Activated T-cell treated with anti-CD3 and anti-CD28 coated beads for 1 hour (primary cell): Measurements from ENCODE around the gene PCCA.
"Not testable (repeated sequence)": the region's sequence is repeated elsewhere in the genome, so short reads cannot be mapped to it uniquely, and the experiment has no call there.

ENCODE experiments used
- DNase-seq: peaks from one replicate; pipeline ENCODE4 v3.0.0-alpha.2; 2020; ENCODE audit warnings: low read depth

Gene PCCA, protein sequence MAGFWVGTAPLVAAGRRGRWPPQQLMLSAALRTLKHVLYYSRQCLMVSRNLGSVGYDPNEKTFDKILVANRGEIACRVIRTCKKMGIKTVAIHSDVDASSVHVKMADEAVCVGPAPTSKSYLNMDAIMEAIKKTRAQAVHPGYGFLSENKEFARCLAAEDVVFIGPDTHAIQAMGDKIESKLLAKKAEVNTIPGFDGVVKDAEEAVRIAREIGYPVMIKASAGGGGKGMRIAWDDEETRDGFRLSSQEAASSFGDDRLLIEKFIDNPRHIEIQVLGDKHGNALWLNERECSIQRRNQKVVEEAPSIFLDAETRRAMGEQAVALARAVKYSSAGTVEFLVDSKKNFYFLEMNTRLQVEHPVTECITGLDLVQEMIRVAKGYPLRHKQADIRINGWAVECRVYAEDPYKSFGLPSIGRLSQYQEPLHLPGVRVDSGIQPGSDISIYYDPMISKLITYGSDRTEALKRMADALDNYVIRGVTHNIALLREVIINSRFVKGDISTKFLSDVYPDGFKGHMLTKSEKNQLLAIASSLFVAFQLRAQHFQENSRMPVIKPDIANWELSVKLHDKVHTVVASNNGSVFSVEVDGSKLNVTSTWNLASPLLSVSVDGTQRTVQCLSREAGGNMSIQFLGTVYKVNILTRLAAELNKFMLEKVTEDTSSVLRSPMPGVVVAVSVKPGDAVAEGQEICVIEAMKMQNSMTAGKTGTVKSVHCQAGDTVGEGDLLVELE

DNA sequence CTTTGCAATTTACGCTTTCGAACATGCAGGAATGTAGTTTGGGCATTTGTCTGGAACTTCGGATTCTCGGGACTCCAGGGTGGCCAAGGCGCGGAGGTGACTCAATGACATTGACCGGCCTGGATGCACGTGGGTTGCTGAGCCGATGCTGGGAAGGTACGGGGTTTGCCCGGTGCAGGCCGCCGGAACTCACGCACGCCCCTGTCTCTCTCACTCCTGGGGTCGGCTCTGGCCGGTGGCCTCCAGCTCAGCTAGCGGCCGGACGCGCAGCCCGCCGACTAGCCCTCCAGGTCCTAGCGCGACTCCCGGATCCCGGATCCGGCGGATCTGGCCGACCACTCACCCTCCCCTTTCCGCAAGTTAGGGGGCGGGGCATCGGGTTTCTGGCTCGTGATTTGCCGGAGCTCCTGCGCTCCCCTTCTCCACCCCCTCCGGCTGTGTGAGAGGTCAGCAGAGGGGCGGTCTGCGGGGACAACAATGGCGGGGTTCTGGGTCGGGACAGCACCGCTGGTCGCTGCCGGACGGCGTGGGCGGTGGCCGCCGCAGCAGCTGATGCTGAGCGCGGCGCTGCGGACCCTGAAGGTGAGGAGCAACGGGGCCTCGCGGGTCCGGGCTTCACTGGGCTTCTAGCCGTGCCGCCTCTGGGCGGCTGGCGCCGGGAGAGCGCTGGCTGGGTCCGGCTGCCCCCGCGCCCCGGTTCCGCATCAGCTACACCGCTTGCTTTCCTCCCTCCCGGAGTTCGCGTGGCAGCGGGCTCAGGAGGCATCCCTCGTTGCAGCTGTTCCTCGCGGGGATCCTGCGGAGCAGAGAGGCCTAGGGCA lies at the start of gene PCCA:
Gene PCCA, plus strand, starts transcription at position 450 of the 821 bp plus-strand sequence. Its CDS starts 28 bp downstream, at position 478.
- peak; percentile 67 for DNase-seq

GRCh38 chr13:100039740-100040139 lies 49.2 kb upstream of the PCCA start:
- DNase-seq, result no peak

DNA sequence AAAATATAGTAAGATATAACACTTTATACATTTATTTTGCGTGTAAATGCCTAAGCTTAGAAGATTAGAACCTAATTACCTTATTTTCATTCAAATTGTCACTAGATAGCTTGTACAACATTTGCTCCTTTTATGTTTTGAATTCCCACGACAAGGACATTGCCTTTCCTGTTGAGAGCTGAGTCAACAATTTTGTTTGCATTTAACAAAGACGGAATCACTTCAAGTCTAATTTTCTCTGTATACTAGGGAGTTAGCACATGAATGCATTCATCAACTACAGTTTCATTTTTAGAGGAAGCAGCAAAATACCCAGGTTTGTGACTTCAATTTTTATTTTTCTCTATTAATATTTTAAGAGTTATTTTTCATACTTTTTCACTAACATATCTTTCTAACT lies 48.7 kb upstream of the PCCA start:
- DNase-seq, result no peak

DNA sequence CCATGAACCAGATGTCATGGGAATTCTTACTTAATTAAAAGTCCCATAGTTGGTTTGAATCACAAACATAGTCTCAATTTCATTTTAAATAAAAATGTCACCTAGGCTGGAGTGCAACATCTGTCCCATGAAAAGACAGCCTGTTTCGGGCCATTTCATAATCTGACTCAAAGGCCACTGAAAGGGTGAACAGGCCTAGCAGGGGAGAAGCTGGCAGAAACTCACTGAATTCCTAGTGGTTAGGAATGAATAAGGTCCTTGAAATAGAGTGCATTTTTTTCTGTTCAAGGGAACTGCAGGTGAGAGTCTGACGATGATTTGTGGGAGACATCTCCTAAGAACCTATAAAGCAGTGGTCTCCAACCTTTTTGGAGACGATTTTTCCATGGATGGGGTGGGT lies 44.0 kb upstream of the PCCA start:
- no peak for DNase-seq

- DNase-seq, result no peak
These were observed 43.5 kb upstream of the PCCA start for GRCh38 chr13:100045355-100045754.

- DNase-seq, result no peak
These were observed 37.8 kb upstream of the PCCA start for GRCh38 chr13:100051070-100051469.

- no peak for DNase-seq
These were observed 29.1 kb upstream of the PCCA start for GRCh38 chr13:100059827-100060226.

DNA sequence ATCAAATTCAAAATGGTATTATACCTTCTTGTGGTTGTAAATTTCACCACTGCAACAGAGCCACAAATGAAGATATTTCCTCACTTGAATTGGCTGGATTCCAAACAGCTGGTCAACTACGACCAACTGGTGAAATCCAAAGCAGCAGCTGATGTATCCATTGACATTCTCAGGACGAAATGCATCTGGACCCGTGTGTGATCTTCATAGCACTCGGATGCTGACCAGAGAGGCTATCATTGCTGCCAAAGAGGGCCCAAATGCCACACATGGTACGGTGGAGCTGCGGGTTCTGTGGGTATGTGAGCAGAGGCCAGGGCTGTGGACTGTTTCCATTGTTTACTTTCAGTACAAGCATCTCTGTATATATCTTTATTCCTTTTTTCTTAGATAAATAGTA lies 25.6 kb upstream of the PCCA start:
- DNase-seq, result no peak

GRCh38 chr13:100063906-100064305 lies 25.0 kb upstream of the PCCA start:
- no peak for DNase-seq

DNA sequence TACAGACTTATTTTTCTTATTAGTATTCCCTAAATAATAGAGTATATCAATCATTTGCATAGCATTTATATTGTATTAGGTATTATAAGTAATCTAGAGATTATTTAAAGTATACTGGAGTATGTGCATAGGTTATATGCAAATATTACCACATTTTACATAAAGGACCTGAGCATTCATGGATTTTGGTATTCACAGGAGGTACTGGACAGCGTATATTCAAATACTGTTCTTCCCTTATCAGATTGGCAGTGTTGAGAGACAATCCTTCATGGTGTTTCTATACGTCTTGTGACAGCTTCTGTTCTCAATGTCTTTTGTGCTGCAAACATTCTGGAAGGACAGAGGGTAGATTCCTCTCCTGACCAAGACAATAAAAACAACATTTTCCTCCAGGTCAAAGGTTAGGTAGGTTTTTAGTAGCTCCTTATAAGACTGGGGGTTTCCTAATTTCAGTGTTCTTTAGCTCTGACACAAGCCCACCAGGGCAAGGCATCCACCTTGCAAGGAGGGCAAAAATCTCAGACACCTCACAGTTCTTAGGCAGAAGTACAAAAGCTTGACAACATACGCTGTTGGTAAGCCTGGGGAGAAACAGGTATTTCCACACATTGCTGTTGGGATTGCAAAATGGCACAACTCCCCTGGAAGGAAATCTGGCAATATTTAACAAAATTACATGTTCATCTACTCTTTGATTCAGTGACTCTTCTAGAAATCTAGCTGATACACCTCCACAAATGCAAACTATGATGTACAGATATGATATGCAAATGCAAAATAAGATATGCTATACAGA lies 20.6 kb upstream of the PCCA start:
- no peak for DNase-seq

GRCh38 chr13:100069278-100069677 lies 19.6 kb upstream of the PCCA start:
- DNase-seq, result no peak

DNA sequence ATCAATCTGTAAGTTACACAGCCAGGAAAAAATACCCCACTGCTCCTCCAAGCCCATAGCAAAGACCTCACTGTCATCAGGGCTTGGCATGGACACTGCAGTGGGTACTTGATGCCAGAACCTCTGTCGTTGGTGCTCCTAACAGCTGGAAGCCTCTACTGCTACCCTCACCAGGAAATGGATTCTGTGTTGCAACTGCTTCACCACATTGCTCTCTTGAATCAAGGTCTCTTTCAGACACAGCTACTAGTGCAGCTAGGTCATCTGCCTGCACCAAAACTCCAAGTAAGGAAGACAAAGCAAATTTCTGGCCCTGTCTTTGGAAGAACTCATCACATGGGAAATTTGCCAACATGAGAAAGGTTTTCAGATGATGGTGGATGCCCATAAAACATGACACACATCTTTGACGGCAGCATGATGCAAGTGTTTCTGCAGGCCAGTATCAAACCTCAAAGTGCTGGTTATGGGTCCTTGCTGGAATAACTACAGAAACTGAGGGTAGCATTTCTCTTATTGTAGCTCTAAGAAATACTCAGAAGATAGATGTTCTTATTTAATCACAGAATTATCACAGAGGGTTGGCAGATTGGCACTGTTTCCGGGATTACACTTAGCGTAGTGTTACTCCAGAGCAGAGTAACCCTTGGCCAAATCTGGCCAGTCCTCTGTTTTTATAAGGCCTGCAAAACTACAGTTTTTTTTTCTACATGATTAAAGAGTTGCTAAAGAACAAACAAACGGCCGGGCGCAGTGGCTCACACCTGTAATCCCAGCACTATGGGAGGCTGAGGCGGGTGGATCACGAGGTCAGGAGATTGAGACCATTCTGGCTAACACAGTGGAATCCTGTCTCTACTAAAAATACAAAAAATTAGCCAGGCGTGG lies 12.9 kb upstream of the PCCA start:
- no peak for DNase-seq

DNA sequence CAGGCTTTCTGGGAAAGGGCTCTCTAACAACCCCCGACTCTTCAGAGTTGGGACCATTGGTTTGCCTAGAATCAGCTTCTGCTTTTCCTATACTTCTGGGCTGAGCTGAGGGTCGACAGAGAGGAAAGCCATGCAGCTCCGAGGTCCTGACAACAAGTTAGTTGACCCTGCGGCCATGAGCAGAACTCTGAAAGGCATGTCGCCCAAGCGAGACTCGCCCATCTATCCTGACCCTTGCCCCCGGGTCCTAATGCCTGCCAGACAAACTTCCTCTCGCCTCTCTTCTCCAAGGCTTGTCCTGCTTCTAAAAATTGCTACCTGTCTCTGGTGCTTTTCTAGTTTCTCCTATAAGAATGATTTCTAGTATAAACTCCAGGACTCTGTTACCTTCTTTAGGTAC lies 9.9 kb upstream of the PCCA start:
- not testable (repeated sequence) for DNase-seq

DNA sequence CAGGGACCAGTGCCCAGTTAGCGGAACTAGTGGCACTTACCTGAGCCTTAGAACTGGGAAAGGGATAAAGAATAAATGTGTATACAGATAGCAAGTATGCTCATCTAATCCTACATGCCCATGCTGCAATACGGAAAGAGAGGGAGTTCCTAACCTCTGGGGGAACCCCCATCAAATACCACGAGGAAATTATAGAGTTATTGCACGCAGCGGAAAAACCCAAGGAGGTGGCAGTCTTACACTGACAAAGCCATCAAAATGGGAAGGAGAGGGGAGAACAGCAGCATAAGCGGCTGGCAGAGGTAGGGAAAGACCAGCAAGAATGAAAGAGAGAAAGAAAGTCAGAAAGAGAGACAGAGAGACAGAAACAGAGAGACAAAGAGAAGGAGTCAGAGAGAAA lies 5.5 kb upstream of the PCCA start:
- DNase-seq, result not testable (repeated sequence)

- no peak for DNase-seq
These were observed 635 bp upstream of the PCCA start for GRCh38 chr13:100088273-100088643.

DNA sequence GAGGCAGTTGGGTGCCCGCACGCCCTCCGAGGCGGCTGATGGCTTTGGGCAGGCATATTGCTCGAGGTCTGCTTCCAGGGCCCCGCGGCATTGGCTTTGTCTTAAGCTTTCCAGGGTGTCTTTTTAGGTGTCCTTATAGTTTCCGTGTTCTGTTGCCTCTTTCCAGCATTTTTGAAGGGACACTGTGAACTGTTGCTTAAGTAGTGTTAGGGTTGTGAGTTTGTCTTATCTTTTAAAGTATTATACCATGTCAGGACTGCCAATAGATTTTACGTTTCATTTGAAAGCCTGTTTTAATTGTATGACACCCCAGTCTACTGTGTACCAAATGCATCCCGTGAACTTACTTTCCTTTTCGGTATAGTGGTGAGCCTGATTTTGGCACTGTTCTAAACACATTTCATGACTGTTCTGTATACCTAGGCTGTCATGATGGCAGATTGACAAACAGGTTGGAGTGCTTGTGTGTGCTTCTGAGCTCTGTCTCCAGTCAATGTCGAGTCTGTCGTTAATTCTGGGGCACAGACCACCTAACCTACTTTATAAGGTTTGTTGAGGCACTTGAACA lies 656 bp downstream of the PCCA start:
- DNase-seq, result no peak

DNA sequence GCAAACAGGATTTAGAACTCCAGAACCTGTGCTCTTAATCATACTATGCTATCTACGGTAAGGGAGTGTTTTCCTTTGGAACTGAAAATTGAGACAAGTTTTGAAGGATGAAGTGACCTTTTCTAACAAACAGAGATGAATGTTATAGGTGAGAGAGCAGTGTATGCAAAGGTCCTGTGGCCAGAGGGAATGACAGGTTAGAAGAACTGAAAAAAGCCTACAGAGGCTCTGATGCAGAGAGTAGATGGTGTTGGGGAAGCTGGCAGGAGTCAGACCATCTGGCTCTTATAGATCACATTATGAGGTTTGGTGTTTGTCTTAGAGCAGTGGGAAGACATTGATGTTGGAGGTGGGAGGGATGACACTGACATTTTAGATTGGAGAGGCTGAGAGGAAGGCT lies 2.0 kb downstream of the PCCA start:
- no peak for DNase-seq

- DNase-seq, result no peak
These were observed 2.5 kb downstream of the PCCA start for GRCh38 chr13:100091391-100091790.

- DNase-seq, result not testable (repeated sequence)
These were observed 3.4 kb downstream of the PCCA start for GRCh38 chr13:100092273-100092672.

GRCh38 chr13:100095498-100095897 lies 6.6 kb downstream of the PCCA start:
- DNase-seq, result no peak
